ENCODE data around the gene DOHH.

DOHH gene

GRCh38 chr19:3518659-3519058 is 18.2 kb upstream of the DOHH start:
- no peak for DNase-seq (ENCODE audit: low spot score)

- peak; percentile 70 for DNase-seq (ENCODE audit: low spot score)
These were observed 17.8 kb upstream of the DOHH start for GRCh38 chr19:3518255-3518654.

- no peak for DNase-seq (ENCODE audit: low spot score)
These were observed 17.2 kb upstream of the DOHH start for GRCh38 chr19:3517638-3518037.

GRCh38 chr19:3516675-3517207 is 16.3 kb upstream of the DOHH start:
- peak; percentile 15 for DNase-seq (ENCODE audit: low spot score)

GRCh38 chr19:3515891-3516422 is 15.5 kb upstream of the DOHH start:
- DNase-seq (ENCODE audit: low spot score) = no peak

GRCh38 chr19:3514930-3515329 is 14.5 kb upstream of the DOHH start:
- DNase-seq (ENCODE audit: low spot score) = no peak

GRCh38 chr19:3513229-3514140 is 13.0 kb upstream of the DOHH start:
- no peak for DNase-seq (ENCODE audit: low spot score)

GRCh38 chr19:3512562-3513228 is 12.2 kb upstream of the DOHH start:
- DNase-seq (ENCODE audit: low spot score) = no peak

GRCh38 chr19:3511506-3512251 is 11.2 kb upstream of the DOHH start:
- no peak for DNase-seq (ENCODE audit: low spot score)

- no peak for DNase-seq (ENCODE audit: low spot score)
These were observed 10.3 kb upstream of the DOHH start for GRCh38 chr19:3510727-3511126.

- DNase-seq (ENCODE audit: low spot score) = no peak
These were observed 9.1 kb upstream of the DOHH start for GRCh38 chr19:3509566-3509989.

GRCh38 chr19:3508771-3509535 is 8.5 kb upstream of the DOHH start:
- no peak for DNase-seq (ENCODE audit: low spot score)

GRCh38 chr19:3508121-3508661 is 7.7 kb upstream of the DOHH start:
- DNase-seq (ENCODE audit: low spot score) = peak; percentile 78

- DNase-seq (ENCODE audit: low spot score) = no peak
These were observed 7.1 kb upstream of the DOHH start for GRCh38 chr19:3507371-3508120.

GRCh38 chr19:3506384-3507340 is 6.2 kb upstream of the DOHH start:
- DNase-seq (ENCODE audit: low spot score) = no peak

- peak; percentile 97 for DNase-seq (ENCODE audit: low spot score)
These were observed 5.3 kb upstream of the DOHH start, which contains the start of gene FZR1 for GRCh38 chr19:3505598-3506383. Gene FZR1 (plus strand): TSS chr19:3506311. CDS start chr19:3522990, 16,679 bp downstream.

GRCh38 chr19:3504735-3505134 is 4.3 kb upstream of the DOHH start:
- DNase-seq (ENCODE audit: low spot score) = no peak

GRCh38 chr19:3503036-3503572 is 2.6 kb upstream of the DOHH start:
- DNase-seq (ENCODE audit: low spot score) = no peak

All from iPS-NIHi11 (cell line).